Astrocyte of the hippocampus (primary cell): ENCODE data around the gene ST6GALNAC1.
"Not testable (repeated sequence)": the region's sequence is repeated elsewhere in the genome, so short reads cannot be mapped to it uniquely, and the experiment has no call there.

Source experiments
- DNase-seq: peaks from one replicate; pipeline ENCODE4 v3.0.0; 2011; ENCODE audit warnings: low read depth, low spot score

ST6GALNAC1 gene

DNA sequence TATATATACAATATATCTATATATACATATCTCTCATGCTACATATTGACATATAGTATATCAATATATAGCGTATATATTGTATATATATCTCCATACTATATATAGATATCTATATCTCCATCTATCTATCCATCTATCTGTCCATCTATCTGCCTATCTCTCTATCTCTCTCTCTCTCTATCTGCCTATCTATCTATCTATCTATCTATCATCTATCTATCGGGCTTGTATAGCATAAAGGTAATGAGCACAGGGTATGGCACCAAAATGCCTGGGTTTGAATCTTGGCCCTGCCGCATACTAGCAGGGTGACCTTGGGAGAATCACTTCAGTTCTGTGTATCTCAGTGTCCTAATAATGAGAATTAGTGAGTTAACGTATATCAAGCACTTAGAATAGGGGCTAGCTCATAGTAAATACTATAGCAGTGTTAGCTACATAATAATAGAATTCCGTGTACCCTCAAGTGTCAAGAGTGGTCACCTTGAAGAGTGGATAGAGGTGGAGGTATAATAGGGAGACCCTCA lies 1.5 kb downstream of the ST6GALNAC1 start:
- no peak for DNase-seq

DNA sequence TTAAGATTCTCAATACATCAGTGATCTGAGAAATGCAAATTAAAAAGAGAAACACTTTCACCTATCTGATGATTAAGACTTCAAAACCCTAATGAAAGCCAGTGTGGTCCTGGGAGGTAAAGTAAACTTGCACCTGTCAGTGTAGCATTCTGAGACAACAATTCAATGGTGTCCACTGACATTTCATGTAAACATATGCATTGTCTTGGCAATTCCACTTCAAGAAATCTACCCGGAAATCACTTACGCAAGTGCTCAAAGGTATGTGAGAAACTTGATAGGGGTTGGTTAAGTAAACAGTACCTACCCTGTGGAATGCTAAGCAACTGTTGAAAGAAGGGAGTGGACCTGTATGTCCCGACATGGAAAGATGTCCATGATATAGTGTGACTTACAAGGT lies 2.1 kb downstream of the ST6GALNAC1 start:
- no peak for DNase-seq

DNA sequence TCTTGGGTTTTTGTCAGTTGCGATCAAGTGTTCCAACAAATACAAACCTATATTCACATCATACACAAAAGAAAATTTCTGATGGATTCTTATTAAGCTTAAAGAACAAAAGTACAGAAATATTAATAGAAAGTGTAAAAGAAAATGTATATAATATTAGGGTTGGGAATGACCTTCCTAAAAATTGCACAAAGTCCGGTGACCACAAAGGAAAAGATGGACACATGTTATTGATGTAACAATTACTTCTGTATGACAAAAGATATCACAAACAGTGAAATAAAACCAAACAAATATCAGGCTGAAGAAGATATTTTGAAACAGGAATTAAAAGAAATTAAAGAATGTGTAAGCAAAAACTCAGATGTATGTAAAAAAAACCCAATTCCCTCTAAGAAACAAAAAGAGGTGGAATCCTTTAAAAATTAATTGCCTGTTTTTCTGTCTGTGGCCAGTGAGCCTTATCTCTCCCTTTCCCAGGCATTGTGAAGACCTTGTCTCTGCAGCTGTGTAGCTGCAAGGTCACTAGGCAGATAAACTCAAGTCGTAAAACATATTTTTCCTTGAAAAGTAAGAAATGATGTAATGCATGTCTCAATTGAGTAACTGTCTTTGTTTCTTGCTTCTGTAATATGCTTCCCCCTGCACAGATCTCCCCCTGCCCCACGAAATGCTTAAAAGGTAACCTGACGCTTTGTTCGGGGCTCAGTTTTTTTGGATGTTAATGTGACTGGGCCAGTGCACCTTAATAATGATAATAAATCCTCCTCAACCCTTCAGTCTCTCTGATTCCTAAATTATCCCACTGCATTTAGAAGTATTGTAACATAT lies 2.8 kb downstream of the ST6GALNAC1 start:
- no peak for DNase-seq

- no peak for DNase-seq
These were observed 5.3 kb downstream of the ST6GALNAC1 start for GRCh38 chr17:76638263-76638662.

DNA sequence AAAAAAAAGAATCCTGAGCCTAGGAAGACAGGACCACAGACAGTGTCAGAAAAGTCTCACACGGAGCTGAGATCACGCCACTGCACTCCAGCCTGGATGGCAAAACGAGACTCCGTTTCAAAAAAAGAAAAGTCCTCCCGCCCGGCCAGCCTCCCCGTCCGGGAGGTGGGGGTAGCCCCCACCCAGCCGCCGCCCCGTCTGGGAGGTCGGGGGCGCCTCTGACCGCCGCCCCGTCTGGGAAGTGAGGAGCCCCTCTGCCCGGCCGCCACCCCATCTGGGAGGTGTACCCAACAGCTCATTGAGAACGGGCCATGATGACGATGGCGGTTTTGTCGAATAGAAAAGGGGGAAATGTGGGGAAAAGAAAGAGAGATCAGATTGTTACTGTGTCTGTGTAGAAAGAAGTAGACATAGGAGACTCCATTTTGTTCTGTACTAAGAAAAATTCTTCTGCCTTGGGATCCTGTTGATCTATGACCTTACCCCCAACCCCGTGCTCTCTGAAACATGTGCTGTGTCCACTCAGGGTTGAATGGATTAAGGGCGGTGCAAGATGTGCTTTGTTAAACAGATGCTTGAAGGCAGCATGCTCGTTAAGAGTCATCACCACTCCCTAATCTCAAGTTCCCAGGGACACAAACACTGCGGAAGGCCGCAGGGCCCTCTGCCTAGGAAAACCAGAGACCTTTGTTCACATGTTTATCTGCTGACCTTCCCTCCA lies 6.9 kb downstream of the ST6GALNAC1 start:
- DNase-seq = not testable (repeated sequence)

DNA sequence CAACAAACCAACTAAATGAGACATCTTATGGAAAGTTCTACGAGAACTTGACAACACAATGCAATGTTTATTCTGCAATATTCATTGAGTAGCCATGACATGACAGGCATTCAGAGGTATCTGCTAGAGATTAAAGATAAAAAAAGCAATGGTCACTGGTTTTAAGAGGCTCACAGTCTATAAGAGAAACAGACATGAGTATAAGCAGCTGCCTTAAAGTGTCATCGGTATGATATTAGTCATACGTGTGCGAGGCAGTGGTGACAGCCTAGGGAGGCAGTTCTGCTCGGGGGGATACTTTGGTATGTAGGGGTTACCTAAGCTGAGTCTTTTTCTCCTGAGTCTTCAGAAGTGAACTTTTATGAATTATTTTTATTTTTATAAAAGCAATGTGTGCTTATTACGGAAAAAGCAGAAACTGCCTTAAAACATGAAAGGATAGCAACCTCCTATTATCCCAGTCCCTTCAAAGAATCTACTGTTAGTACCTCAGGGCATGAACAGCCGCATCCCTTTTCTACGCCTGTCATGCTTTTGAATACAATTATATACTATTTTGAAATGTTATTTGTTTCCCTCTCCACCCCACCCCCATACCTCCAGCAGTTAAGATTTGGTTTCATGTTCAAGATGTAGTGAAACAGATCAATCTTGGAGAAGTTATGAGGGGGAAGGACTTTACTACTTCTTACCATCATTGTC lies 7.7 kb downstream of the ST6GALNAC1 start:
- no peak for DNase-seq

DNA sequence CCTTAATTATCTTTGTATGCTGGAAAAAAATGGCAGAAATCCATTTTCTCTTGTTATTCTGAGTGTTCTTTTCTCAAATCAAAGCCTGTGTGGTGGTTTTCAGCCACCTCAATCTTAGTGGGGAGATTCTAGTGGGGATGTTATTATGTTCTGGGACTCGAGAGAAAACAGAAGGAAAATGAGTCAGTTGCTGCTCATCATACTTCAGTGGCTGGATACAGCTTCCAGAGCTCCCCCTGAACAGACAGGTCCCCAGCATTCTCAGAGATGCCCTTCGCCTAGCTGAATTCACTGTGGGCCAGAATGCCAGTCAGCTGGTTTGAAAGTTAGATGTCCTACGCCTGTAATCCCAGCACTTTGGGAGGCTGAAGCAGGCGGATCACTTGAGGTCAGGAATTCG lies 8.5 kb downstream of the ST6GALNAC1 start:
- DNase-seq = peak; percentile 26

DNA sequence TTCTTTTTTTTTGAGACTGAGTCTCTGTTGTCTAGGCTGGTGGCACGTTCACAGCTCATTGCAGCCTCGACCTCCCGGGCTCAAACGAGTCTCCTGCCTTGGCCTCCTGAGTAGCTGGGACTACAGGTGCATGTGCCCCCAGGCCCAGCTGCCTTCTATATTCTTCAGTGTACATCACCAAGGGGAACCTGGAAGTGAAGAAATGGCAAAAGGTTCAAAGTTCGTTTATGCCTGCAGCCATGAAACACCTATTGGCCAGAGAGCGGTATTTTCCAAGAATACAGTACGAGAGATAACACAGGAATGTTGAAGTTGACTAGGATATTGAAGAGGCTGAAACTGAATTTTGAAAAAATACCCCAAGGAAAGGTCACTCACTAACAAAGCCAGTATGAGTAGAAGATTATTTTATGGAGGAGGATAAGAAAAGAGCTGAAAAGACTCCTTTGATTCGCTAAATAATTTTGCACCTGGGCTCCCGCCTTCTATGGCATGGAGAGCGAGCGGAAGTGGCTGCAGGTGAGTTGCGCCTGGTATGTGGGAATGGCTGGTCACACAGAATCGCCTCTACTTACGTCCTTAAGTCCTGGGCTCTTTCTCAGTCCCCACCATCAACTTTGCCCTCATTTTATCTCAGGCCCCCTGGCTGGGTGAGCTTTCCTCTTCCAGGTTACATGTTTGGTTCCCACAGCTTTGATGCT lies 9.8 kb downstream of the ST6GALNAC1 start:
- DNase-seq = no peak

GRCh38 chr17:76631821-76632565 lies 11.6 kb downstream of the ST6GALNAC1 start:
- DNase-seq = no peak

GRCh38 chr17:76630151-76630550 lies 13.4 kb downstream of the ST6GALNAC1 start:
- no peak for DNase-seq

- no peak for DNase-seq
These were observed 16.0 kb downstream of the ST6GALNAC1 start for GRCh38 chr17:76627510-76627909.

GRCh38 chr17:76626442-76626841 lies 17.1 kb downstream of the ST6GALNAC1 start:
- no peak for DNase-seq

GRCh38 chr17:76625496-76625895 lies 18.1 kb downstream of the ST6GALNAC1 start:
- DNase-seq = no peak

- peak; percentile 86 for DNase-seq
These were observed 20.0 kb downstream of the ST6GALNAC1 start for GRCh38 chr17:76623271-76624146.

DNA sequence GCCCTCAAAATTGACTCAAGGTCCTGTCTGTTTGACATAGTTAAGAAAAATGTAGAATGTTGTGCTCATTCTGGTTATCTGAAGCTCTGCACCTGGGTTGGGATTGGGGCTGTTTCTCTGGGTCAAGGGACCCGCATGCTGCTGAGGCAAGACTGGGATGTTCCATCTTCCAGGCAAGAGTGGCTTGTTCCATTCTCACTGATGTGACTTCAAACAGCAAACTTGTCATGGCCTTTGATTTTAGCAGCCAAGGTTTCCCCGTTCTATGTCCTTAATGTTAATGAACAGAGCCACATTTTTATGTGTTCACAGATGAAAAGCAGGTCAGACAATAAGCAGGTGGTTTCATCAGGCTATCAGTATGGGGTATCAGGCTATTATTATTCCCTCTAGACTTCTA lies 25.7 kb downstream of the ST6GALNAC1 start:
- DNase-seq = no peak

GRCh38 chr17:76614912-76615617 lies 28.5 kb downstream of the ST6GALNAC1 start:
- no peak for DNase-seq

DNA sequence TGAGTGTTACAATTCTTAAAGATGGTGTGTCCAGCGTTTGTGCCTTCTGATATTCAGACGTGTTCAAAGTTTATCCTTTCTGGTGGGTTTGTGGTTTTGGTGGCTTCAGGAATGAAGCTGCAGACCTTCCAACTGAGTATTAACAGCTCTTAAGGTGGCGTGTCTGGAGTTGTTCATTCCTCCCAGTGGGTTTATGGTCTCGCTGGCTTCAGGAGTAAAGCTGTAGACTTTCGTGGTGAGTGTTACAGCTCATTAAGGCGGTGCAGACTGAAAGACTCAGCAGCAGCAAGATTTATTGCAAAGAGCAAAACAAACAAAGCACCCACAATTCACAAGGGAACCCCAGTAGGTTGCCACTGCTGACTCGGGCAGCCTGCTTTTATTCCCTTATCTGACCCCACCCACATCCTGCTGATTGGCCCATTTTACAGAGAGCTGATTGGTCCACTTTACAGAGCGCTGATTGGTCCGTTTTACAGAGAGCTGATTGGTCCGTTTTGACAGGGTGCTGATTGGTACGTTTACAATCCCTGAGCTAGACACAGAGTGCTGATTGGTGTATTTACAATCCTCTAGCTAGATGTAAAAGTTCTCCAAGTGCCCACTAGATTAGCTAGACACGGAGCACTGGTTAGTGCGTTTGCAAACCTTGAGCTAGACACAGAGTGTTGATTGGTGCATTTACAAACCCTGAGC lies 29.3 kb downstream of the ST6GALNAC1 start:
- DNase-seq = peak; percentile 40
